Karpas-422 (cell line): Measurements from ENCODE around the gene HS3ST5. TPM values are rescaled to one million over a fixed set of nuclear protein-coding genes. Genes with fewer than 3 reads are reported as not detected.

ENCODE experiments used
- DNase-seq: peaks from one replicate; pipeline ENCODE4 v3.0.0-alpha.2; 2015
- H2AFZ ChIP-seq: fragments of 200-600 bp; sonication (generic); 2 replicates; pipeline ENCODE4 v1.6.1; 2014; ENCODE audit warnings: antibody characterized with exemption, low read length, mixed read lengths
- H3K27ac ChIP-seq: fragments of 200-600 bp; sonication (generic); 2 replicates; pipeline ENCODE4 v1.5.1; 2014; ENCODE audit warnings: mild to moderate bottlenecking, low read length, moderate library complexity
- H3K27me3 ChIP-seq: fragments of 200-600 bp; sonication (generic); 2 replicates; pipeline ENCODE4 v1.6.1; 2014; ENCODE audit warnings: low read length, mixed read lengths
- H3K36me3 ChIP-seq: fragments of 200-600 bp; sonication (generic); 2 replicates; pipeline ENCODE4 v1.6.1; 2014; ENCODE audit warnings: low read length, mixed read lengths; ENCODE audit not compliant: insufficient read depth
- H3K4me1 ChIP-seq: fragments of 200-600 bp; sonication (generic); 2 replicates; pipeline ENCODE4 v1.6.1; 2014; ENCODE audit warnings: mild to moderate bottlenecking, low read length, mixed read lengths
- H3K4me2 ChIP-seq: fragments of 200-600 bp; sonication (generic); 2 replicates; pipeline ENCODE4 v1.6.1; 2014; ENCODE audit warnings: low read length, low read depth, mild to moderate bottlenecking; ENCODE audit not compliant: poor library complexity, severe bottlenecking
- H3K4me3 ChIP-seq: fragments of 200-600 bp; sonication (generic); 2 replicates; pipeline ENCODE4 v1.5.1; 2014; ENCODE audit warnings: mild to moderate bottlenecking, antibody characterized with exemption, low read length, mixed read lengths
- H3K79me2 ChIP-seq: fragments of 200-600 bp; sonication (generic); 2 replicates; pipeline ENCODE4 v1.6.1; 2014; ENCODE audit warnings: mild to moderate bottlenecking, low read length, mixed read lengths
- H3K9ac ChIP-seq: fragments of 200-600 bp; sonication (generic); 2 replicates; pipeline ENCODE4 v1.6.0; 2014; ENCODE audit warnings: low read length
- H3K9me2 ChIP-seq: fragments of 200-600 bp; sonication (generic), shearing (Covaris generic); replicated peaks from 2 replicates; pipeline ENCODE4 v1.6.0; 2014; ENCODE audit warnings: mild to moderate bottlenecking, low read length, moderate library complexity; ENCODE audit not compliant: insufficient read depth
- H3K9me3 ChIP-seq: fragments of 300-700, 200-600 bp; sonication (generic); 2 replicates; pipeline ENCODE4 v1.6.1; 2014; ENCODE audit warnings: low read length, mixed read lengths
- H4K20me1 ChIP-seq: fragments of 200-600 bp; sonication (generic); 2 replicates; pipeline ENCODE4 v1.6.1; 2014; ENCODE audit warnings: mild to moderate bottlenecking, antibody characterized with exemption, low read length, low read depth; ENCODE audit not compliant: insufficient read depth
- total RNA-seq: library from RNA; depleted of rRNA; stranded (reverse); fragments of >200 nt; shearing (Covaris generic); gene quantifications from 2 replicates; pipeline ENCODE4 v1.2.3, GENCODE V29; 2014; ENCODE audit warnings: low replicate concordance

Gene HS3ST5
- total RNA-seq, 1 experiment from 2014 or later: not detected

DNA sequence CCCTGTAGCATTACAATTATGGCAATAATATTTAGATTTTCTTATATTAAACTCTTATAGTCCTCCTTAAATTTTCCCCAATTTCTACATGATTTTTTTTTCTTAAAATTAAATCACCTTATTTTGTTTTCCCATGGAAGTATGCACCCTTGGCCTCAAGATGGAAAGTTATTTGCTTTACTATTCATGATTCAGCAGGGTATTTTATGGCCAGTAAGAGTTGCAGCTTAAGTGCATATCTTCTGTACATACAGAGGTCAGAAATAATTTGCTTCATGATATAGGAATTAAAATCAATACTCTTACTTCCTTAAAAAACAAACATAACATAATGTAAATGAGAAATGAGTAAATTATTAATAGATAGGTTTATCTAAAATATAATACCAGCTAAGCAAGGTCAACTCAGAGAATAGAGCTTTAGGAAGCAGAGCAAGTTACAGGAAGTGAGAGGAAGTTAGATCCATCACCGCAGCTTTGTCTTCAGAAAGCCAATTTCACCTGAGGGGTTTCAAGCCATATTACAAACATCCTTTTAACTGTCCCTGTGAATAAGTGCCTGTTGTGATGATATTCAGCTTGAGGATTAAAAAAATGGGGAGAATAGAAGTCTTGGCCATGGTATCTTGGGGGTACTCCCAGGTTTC is 24.6 kb upstream of the HS3ST5 start:
- no peak overlapping the region for H2AFZ ChIP-seq
- H3K4me1 ChIP-seq: 0 out of 2 replicates have a peak, but pooled peaks cover 2% of the 10 kb centered on the region
- no peaks in the 10 kb centered on the region for H4K20me1 ChIP-seq
- H3K9ac ChIP-seq: no peak overlapping the region
- no peaks in the 10 kb centered on the region for H3K9me2 ChIP-seq
- DNase-seq: no peak
- H3K79me2 ChIP-seq: no peaks in the 10 kb centered on the region
- no peak overlapping the region for H3K4me3 ChIP-seq
- no peaks in the 10 kb centered on the region for H3K36me3 ChIP-seq
- H3K4me2 ChIP-seq: no peak overlapping the region
- no peaks in the 10 kb centered on the region for H3K9me3 ChIP-seq
- H3K27ac ChIP-seq: no peak overlapping the region
- H3K27me3 ChIP-seq: no peaks in the 10 kb centered on the region

DNA sequence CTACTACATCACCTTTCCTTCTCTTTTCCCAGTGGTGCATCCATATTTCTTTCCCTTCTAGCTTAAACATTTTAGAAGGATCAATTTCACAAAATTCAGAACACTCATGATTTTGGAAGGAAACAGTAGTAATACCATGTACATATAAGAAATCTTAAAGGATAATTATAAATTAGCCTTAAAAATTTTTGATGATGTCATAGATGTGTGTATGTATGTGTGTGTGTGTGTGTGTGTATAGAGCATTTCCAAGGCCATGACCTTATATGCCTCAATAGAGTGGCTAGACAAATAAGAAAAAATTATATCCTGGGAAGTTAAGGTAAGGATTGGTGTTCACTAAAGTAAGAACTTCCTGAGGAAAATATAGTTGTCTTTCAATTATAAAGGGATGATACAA is 24.1 kb upstream of the HS3ST5 start:
- H4K20me1 ChIP-seq: no peaks in the 10 kb centered on the region
- no peak overlapping the region for H3K9ac ChIP-seq
- H2AFZ ChIP-seq: no peak overlapping the region
- H3K4me2 ChIP-seq: no peak overlapping the region
- no peaks in the 10 kb centered on the region for H3K9me2 ChIP-seq
- H3K27me3 ChIP-seq: no peaks in the 10 kb centered on the region
- 0 out of 2 replicates have a peak, but pooled peaks cover 5% of the 10 kb centered on the region for H3K4me1 ChIP-seq
- no peak overlapping the region for H3K27ac ChIP-seq
- DNase-seq: no peak
- H3K36me3 ChIP-seq: no peaks in the 10 kb centered on the region
- H3K4me3 ChIP-seq: no peak overlapping the region
- H3K79me2 ChIP-seq: no peaks in the 10 kb centered on the region
- H3K9me3 ChIP-seq: no peaks in the 10 kb centered on the region

DNA sequence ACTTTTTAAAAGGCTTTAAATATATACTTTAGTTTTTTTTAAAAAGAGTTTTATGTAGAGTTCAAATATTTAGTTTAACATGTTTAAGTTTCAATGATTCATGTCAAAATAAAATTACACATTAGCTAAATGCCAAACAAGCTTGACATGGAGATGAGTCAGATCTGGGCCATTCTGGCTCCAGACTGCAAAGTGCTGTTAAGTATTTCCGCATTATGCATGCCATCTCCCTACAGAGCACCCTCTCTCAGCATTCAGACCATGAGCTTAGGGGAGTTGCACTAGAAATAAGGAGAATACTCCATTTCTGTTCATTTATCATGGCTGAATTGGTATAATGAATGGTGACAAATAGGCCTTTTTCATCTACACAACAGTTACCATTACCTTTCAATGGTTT is 21.5 kb upstream of the HS3ST5 start:
- DNase-seq: no peak
- Histone ChIP-seq H3K79me2 (no peaks in the 10 kb centered on the region), H3K27ac (no peak overlapping the region), H3K27me3 (no peaks in the 10 kb centered on the region), H3K4me3 (no peak overlapping the region), H3K36me3 (no peaks in the 10 kb centered on the region), H3K4me1 (0 out of 2 replicates have a peak, but pooled peaks cover 5% of the 10 kb centered on the region), H4K20me1 (no peaks in the 10 kb centered on the region), H3K9me2 (no peaks in the 10 kb centered on the region), H3K4me2 (no peak overlapping the region), H3K9me3 (no peaks in the 10 kb centered on the region), H2AFZ (no peak overlapping the region), H3K9ac (no peak overlapping the region)

DNA sequence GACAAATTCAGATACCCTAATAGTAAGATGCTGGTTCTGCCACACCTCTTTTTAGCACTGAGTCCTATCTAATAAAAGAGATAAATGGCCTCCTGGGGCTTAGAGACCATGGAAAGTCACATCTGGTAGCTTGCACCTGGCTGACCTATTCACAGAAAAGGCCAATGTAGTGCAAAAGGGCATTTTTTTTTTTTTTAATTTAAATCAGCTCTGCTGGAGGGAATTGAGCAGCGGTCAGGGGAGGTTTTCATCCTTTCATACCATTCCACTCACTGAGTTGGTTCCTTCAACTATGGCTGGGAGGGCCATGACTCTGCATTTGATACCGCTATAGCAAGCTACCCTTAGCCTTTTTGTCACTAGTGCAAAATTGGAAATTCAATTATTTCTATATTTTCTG is 20.1 kb upstream of the HS3ST5 start:
- Histone ChIP-seq H3K4me2 (no peak overlapping the region), H3K4me1 (0 out of 2 replicates have a peak, but pooled peaks cover 5% of the 10 kb centered on the region), H3K9me3 (no peaks in the 10 kb centered on the region), H3K27me3 (no peaks in the 10 kb centered on the region), H2AFZ (no peak overlapping the region), H3K4me3 (no peak overlapping the region), H3K27ac (no peak overlapping the region), H4K20me1 (no peaks in the 10 kb centered on the region), H3K79me2 (no peaks in the 10 kb centered on the region), H3K9me2 (no peaks in the 10 kb centered on the region), H3K36me3 (no peaks in the 10 kb centered on the region), H3K9ac (no peak overlapping the region)
- no peak for DNase-seq

DNA sequence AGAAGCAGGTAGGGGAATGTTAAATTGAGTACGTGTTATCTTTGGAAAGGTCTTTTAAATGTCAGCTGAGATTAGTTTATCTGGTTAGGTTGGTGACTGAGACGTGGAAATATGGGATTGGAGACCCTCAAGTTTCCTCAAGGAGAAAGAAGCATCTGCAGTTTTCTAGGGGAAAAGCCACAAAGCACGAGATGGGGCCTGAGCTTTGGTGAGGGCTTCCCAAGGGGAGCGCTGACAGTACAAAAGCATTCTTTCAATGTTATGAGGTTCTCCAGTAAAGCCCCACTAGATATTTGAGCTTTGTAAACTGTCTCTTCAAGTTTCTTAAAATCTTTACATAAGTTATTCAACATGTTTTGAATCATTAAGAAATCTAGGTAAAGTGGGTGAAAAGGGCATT is 19.6 kb upstream of the HS3ST5 start:
- no peak overlapping the region for H3K9ac ChIP-seq
- DNase-seq: no peak
- H4K20me1 ChIP-seq: no peaks in the 10 kb centered on the region
- no peak overlapping the region for H3K4me3 ChIP-seq
- H3K27me3 ChIP-seq: no peaks in the 10 kb centered on the region
- no peak overlapping the region for H3K27ac ChIP-seq
- H3K4me1 ChIP-seq: 0 out of 2 replicates have a peak, but pooled peaks cover 5% of the 10 kb centered on the region
- H3K36me3 ChIP-seq: no peaks in the 10 kb centered on the region
- H3K4me2 ChIP-seq: no peak overlapping the region
- H3K9me2 ChIP-seq: no peaks in the 10 kb centered on the region
- no peak overlapping the region for H2AFZ ChIP-seq
- no peaks in the 10 kb centered on the region for H3K79me2 ChIP-seq
- no peaks in the 10 kb centered on the region for H3K9me3 ChIP-seq

DNA sequence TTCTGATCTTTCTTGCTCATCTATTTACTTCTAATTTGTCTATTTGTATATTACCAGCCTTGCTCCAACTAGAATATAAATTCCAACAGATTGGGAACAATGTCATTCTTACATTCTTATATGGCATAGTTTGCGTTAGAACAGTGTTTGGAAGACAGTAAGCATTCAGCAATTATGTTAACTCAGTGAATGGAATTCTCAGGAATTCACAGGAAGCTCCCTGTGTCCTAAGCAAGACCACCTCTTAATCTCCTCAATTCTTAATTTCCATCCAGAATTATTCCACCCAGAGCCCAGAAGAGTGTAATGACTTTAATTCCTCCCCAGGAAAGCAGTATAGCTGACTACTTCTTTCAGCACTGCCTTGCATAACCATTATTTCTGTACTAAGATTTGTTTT is 18.2 kb upstream of the HS3ST5 start:
- Histone ChIP-seq H3K4me2 (no peak overlapping the region), H3K79me2 (no peaks in the 10 kb centered on the region), H3K36me3 (no peaks in the 10 kb centered on the region), H2AFZ (no peak overlapping the region), H3K9ac (no peak overlapping the region), H3K4me1 (0 out of 2 replicates have a peak, but pooled peaks cover 5% of the 10 kb centered on the region), H4K20me1 (no peaks in the 10 kb centered on the region), H3K4me3 (no peak overlapping the region), H3K27me3 (no peaks in the 10 kb centered on the region), H3K27ac (no peak overlapping the region), H3K9me2 (no peaks in the 10 kb centered on the region), H3K9me3 (no peaks in the 10 kb centered on the region)
- no peak for DNase-seq

DNA sequence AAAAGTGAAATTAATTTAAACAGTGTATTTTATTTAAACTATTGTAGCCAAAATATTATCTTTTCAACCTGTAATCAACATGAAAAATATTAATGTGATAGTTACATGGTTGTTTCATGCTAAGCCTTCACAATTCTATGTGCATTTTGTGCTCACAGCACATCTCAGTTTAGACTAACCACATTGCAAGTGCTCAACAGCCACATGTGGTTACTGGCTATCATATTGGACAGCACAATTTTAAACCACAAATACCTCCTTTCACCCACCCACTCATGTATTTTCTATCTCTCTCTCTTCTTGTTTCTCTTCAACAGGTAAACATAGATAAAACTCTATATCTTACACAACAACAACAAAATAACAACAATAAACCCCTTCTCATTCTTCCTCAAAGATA is 12.5 kb upstream of the HS3ST5 start:
- no peak overlapping the region for H3K4me3 ChIP-seq

DNA sequence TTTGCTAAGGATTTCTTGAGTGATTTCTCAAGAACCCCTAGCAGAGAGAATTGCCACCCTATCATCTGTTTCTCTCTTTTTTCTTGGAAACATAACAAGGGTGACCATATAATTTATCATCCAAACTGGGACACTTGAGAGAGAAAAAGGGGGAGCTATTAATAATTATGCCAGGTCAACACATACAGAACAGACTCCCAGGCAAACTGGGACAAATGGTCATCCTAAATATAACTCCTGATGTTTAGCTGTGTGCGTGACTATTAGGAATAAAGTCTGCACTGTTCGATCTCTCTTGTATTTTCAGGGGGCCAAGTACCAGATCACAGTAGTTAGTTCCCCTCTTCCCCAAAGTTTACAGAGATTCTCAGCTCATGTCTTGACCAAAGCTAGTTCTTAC is 11.7 kb upstream of the HS3ST5 start:
- no peak for DNase-seq
- no peak overlapping the region for H3K4me3 ChIP-seq
- H3K79me2 ChIP-seq: no peaks in the 10 kb centered on the region
- H3K4me2 ChIP-seq: no peak overlapping the region
- H2AFZ ChIP-seq: no peak overlapping the region
- no peaks in the 10 kb centered on the region for H3K4me1 ChIP-seq
- no peaks in the 10 kb centered on the region for H3K36me3 ChIP-seq
- H3K27me3 ChIP-seq: no peaks in the 10 kb centered on the region
- H3K9me2 ChIP-seq: no peaks in the 10 kb centered on the region
- no peaks in the 10 kb centered on the region for H3K9me3 ChIP-seq
- H4K20me1 ChIP-seq: no peaks in the 10 kb centered on the region
- H3K9ac ChIP-seq: no peak overlapping the region
- no peak overlapping the region for H3K27ac ChIP-seq

More for the DNA sequence above, 12.5 kb upstream of the HS3ST5 start:
- Histone ChIP-seq H3K9me3 (no peaks in the 10 kb centered on the region), H3K27me3 (no peaks in the 10 kb centered on the region), H3K9me2 (no peaks in the 10 kb centered on the region), H4K20me1 (no peaks in the 10 kb centered on the region), H2AFZ (no peak overlapping the region), H3K9ac (no peak overlapping the region), H3K27ac (no peak overlapping the region), H3K4me2 (no peak overlapping the region), H3K36me3 (no peaks in the 10 kb centered on the region), H3K4me1 (no peaks in the 10 kb centered on the region), H3K79me2 (no peaks in the 10 kb centered on the region)
- no peak for DNase-seq
